Activated CD4-positive, alpha-beta T cell treated with anti-CD3 and anti-CD28 coated beads, Interleukin-2, amount 10 ng/mL, durations not matched to agents 24 days and 14 days (primary cell): Measurements from ENCODE around the gene C1D. TPM values are rescaled to one million over a fixed set of nuclear protein-coding genes. Genes with fewer than 3 reads are reported as not detected.

Experiments
- DNase-seq: peaks from one replicate; pipeline ENCODE4 v3.0.0; 2022
- H3K27ac Mint-ChIP-seq: one replicate; pipeline ENCODE4 v1.8.0; 2022; ENCODE audit warnings: mild to moderate bottlenecking, mixed read lengths
- H3K27me3 Mint-ChIP-seq: one replicate; pipeline ENCODE4 v1.8.0; 2022; ENCODE audit warnings: mixed read lengths
- H3K36me3 Mint-ChIP-seq: one replicate; pipeline ENCODE4 v1.8.0; 2022; ENCODE audit warnings: low read depth, mild to moderate bottlenecking, mixed read lengths
- H3K4me1 Mint-ChIP-seq: one replicate; pipeline ENCODE4 v1.8.0; 2021; ENCODE audit warnings: mixed read lengths
- H3K4me3 Mint-ChIP-seq: one replicate; pipeline ENCODE4 v1.8.0; 2022; ENCODE audit warnings: mild to moderate bottlenecking, moderate library complexity, mixed read lengths
- H3K9me3 Mint-ChIP-seq: one replicate; pipeline ENCODE4 v1.8.0; 2021; ENCODE audit warnings: mixed read lengths
- intact Hi-C: fragments of 100-400 bp; cut with micrococcal nuclease; formaldehyde crosslinking; loops from one replicate; pipeline ENCODE4 v1.15.1; 2023
- total RNA-seq: library from RNA; stranded (reverse); gene quantifications from 2 replicates; pipeline ENCODE4 v1.2.3, GENCODE V29; 2022

C1D gene, protein sequence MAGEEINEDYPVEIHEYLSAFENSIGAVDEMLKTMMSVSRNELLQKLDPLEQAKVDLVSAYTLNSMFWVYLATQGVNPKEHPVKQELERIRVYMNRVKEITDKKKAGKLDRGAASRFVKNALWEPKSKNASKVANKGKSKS
- total RNA-seq = 28.9 and 33.7 TPM in 2 replicates

DNA sequence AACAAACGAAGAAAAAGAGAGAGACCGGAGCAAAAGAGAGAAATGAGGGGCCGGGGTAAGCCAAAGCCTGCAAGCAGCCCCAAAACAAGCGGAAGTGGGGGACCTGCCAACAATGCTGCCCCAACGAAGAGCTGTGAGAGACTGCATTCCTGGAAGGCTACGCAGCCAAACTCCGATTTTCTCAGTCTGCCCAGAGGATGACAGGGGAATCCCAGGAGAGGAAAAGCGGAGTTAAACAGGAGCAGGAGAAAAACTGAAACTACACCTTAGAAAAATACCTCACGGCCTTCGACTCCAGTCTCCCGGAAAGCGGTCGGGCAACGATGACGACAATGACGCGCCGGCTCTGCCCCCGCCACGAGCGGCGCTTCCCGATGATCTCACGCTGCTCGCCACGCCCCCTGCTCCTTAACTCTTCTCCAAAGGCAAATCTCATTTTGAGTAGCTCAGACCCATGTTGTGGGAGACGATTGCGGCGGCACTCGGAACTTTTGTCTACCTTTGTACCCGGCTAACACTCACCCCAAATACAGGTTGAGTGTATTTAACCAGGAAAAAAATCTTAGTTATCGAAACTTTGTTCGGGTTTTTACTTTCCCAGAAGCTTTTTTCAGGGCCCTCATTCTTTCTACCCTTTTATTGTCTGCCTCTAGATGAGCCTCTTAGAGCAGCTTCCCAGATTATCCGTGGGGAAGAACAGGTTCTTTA lies at the start of gene C1D:
TSS of gene C1D (minus strand) at position 325 of the 708 bp plus-strand sequence. CDS start 15,694 bp downstream, outside the sequence.
- peak; percentile 98 for DNase-seq
- peak within 1 kb of the TSS; percentile 93 for H3K4me3 Mint-ChIP-seq
- H3K36me3 Mint-ChIP-seq = peaks cover 5% of the 10 kb centered on the region
- no peaks in the 10 kb centered on the region for H3K9me3 Mint-ChIP-seq
- intact Hi-C loops = loop anchor here (1.0 to 5.0 kb wide), 4 partner anchors 94 to 1579 kb away; partner anchors contain the start of genes AAK1, APLF, FBXO48 and PNO1
- H3K27ac Mint-ChIP-seq = peak within 1 kb of the TSS; percentile 95
- peaks cover 14% of the 10 kb centered on the region for H3K4me1 Mint-ChIP-seq
- peaks cover 22% of the 10 kb centered on the region for H3K27me3 Mint-ChIP-seq

DNA sequence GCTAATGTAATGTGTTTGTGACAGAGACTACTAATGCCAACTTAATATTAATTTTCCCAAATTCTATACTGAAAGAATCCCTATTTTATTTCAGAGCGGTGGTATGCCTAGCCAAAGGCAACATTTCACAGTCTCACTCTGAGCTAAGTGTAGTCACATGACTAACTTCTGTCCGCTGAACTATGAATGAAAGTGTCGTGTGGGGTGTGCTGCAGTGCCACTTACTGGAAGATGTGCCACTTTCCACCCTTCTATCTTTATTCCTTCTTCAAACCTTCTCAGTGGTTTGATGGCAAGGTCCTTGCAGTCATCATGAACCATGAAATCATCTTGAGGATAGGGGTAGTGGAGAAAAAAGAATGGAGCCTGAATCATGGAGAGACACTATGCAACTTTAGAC lies 47.3 kb upstream of the C1D start:
- Mint-ChIP-seq H3K4me3 (no peak overlapping the region), H3K36me3 (no peaks in the 10 kb centered on the region), H3K27ac (no peak overlapping the region), H3K27me3 (no peaks in the 10 kb centered on the region), H3K9me3 (peaks cover 14% of the 10 kb centered on the region), H3K4me1 (no peaks in the 10 kb centered on the region)
- no peak for DNase-seq
- intact Hi-C loops = no loop called here

DNA sequence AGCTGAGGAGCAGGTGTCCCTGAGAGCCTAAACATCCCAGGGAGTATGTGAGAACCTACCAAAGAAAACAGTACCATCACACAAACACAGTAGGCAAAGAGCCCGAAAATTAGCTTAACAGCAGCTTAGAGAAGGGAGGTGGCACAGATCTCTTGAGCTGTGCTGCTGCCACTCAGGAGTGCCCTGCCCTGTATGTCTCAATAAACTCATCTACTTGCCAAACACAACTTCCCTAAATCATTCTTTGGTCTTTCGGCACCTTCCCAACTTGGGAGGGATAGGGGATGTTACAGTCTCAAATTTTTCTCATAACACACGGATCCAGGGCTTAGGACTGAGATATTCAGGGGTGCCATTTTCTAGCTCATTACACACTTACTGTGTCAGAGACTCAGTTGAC lies 45.3 kb upstream of the C1D start:
- Mint-ChIP-seq H3K9me3 (peaks cover 18% of the 10 kb centered on the region), H3K27ac (no peak overlapping the region), H3K4me1 (no peaks in the 10 kb centered on the region), H3K27me3 (no peaks in the 10 kb centered on the region), H3K4me3 (no peak overlapping the region), H3K36me3 (no peaks in the 10 kb centered on the region)
- intact Hi-C loops = no loop called here
- no peak for DNase-seq

DNA sequence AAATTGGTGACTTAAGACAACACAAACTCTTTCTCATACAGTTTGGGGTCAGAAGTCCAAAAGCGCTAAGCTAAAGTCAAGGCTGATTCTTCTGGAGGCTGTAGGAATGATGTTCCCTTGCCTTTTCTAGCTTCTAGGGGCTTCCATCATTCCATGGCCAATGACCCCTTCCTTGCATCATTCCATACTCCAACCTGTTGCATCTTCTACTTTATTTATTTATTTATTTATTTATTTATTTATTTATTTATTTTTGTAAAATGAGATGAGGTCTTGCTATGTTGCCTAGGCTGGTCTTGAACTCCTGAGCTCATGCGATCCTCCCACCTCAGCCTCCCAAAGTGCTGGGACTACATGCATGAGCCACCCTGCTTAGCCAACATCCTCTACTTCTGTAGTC lies 44.7 kb upstream of the C1D start:
- Mint-ChIP-seq H3K9me3 (peaks cover 18% of the 10 kb centered on the region), H3K27me3 (peaks cover 3% of the 10 kb centered on the region), H3K4me3 (no peak overlapping the region), H3K4me1 (no peaks in the 10 kb centered on the region), H3K27ac (no peak overlapping the region), H3K36me3 (no peaks in the 10 kb centered on the region)
- intact Hi-C loops = no loop called here
- DNase-seq = no peak

DNA sequence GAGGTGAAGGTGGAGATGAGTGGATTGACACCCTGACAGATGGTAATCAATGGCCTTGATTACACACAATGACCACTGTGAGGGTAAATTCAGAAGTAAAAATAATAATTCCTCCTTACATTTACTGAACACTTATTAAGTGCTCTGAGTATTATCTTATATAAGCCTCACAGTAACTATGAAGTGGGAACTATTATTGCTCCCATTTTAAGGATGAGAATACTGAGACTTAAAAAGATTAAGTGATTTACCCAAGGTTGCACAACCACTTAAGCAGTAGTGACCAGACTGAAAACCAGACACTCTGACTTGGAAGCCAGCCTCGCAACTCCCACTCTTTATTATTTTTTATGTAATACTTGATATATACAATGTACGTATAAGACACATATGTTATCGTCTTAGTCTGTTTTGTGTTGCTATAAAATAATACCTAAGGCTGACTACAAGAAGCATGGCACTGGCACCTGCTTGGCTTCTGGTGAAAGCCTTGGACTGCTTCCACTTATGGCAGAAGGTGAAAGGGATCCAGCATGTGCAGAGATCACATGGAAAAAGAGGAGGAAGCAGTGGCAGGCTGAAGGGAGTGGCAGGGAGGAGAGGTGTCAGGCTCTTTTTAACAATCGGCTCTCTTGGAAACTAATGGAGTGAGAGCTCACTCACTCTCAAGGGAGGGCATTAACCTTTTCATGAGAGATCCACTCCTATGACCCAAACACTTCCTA lies 41.5 kb upstream of the C1D start:
- Mint-ChIP-seq H3K9me3 (peaks cover 18% of the 10 kb centered on the region), H3K27me3 (peaks cover 3% of the 10 kb centered on the region), H3K36me3 (no peaks in the 10 kb centered on the region), H3K4me3 (no peak overlapping the region), H3K4me1 (no peaks in the 10 kb centered on the region), H3K27ac (no peak overlapping the region)
- DNase-seq = peak; percentile 37
- intact Hi-C loops = no loop called here

DNA sequence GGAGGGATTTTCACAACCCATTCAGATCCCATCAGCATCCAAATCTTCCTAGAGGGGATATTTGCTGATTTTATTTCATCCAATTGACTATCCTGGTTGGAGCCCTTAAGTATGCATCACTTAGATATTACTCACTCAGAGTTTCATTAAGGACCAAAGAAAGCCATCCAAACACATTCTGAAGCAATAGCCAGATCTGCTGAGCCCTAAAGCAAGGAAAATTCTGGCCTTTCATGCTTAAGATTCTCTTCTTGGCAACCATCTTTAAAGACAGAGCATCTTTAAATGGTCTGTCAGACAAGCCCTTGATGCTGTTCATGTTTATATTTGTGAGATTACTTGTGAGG lies 40.9 kb upstream of the C1D start:
- Mint-ChIP-seq H3K9me3 (peaks cover 18% of the 10 kb centered on the region), H3K27me3 (peaks cover 3% of the 10 kb centered on the region), H3K4me3 (no peak overlapping the region), H3K36me3 (no peaks in the 10 kb centered on the region), H3K4me1 (no peaks in the 10 kb centered on the region), H3K27ac (no peak overlapping the region)
- intact Hi-C loops = no loop called here
- no peak for DNase-seq

DNA sequence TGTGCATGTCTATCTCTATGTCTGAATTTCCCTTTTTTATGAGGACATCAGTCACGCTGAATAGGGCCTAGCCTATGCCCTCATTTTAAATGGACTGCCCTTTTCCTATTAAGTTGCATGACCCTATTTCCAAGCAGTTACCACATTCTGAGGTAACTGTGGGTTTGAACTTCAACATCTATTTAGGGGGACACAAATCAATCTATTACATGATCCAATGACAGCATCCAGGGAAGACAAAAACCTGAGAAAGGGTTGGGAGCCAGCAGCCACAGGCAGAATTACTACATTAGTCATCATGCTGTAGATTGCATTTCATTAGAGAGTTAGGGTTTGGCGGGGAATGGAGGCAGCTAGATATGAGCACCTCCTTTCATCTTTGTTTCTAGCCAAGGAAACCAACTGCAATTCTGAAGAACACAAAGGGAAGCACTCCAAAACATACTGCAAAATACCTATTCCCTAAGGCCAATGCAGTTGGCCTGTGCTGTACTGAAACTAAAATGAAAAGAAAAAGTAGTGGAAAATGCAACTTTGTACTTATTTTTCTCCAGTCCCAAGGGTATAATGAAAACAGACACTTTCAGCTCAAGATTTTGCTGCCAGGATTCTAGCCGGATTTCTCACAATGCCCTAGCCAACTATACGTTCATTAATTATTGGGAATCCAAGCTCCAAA lies 40.4 kb upstream of the C1D start:
- peaks cover 3% of the 10 kb centered on the region for H3K27me3 Mint-ChIP-seq
- no peak overlapping the region for H3K4me3 Mint-ChIP-seq
- no peak for DNase-seq
- H3K36me3 Mint-ChIP-seq = no peaks in the 10 kb centered on the region
- H3K4me1 Mint-ChIP-seq = no peaks in the 10 kb centered on the region
- no peak overlapping the region for H3K27ac Mint-ChIP-seq
- intact Hi-C loops = no loop called here
- H3K9me3 Mint-ChIP-seq = peaks cover 18% of the 10 kb centered on the region

DNA sequence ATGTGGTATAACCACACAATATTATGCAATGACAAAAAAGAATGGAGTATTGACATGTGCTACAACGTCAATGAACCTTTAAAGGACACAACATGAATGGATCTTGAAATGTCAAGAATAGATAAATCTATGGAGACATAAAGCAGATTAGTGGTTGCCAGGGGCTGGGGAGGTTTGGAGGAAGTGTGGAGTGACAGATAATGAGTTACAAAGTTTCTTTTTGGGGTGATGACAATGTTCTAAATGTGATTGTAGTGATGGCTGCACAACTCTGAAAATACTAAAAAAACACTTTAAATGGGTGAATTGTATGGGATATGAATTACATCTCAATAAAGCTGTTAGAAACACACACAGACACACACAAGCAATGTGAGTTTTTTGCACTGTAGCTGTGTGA lies 37.4 kb upstream of the C1D start:
- intact Hi-C loops = no loop called here
- no peak for DNase-seq
- Mint-ChIP-seq H3K36me3 (no peaks in the 10 kb centered on the region), H3K27me3 (peaks cover 3% of the 10 kb centered on the region), H3K4me3 (no peak overlapping the region), H3K9me3 (peaks cover 4% of the 10 kb centered on the region), H3K27ac (no peak overlapping the region), H3K4me1 (no peaks in the 10 kb centered on the region)

DNA sequence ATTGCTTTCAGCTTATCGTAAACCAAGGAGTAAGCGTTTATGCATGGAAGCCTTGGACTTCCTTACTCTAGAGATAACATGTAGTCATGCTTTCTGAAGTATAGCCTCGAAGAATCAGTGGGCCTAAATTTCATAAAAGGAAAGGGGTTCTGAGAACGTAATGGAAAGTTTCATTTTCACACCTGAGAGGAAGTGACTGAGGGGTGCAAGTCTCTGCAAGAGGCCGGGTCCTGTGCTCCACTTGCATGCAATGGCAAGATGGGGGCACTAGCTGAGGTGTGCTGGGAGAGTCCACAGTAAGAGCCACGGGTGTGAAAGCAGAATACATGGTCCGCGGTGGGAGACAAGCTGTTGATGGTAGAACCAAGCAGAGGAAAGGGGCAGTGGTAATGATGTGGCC lies 36.5 kb upstream of the C1D start:
- no peaks in the 10 kb centered on the region for H3K4me1 Mint-ChIP-seq
- H3K27me3 Mint-ChIP-seq = peaks cover 3% of the 10 kb centered on the region
- no peak for DNase-seq
- H3K27ac Mint-ChIP-seq = no peak overlapping the region
- no peaks in the 10 kb centered on the region for H3K9me3 Mint-ChIP-seq
- intact Hi-C loops = no loop called here
- H3K36me3 Mint-ChIP-seq = no peaks in the 10 kb centered on the region
- H3K4me3 Mint-ChIP-seq = no peak overlapping the region

DNA sequence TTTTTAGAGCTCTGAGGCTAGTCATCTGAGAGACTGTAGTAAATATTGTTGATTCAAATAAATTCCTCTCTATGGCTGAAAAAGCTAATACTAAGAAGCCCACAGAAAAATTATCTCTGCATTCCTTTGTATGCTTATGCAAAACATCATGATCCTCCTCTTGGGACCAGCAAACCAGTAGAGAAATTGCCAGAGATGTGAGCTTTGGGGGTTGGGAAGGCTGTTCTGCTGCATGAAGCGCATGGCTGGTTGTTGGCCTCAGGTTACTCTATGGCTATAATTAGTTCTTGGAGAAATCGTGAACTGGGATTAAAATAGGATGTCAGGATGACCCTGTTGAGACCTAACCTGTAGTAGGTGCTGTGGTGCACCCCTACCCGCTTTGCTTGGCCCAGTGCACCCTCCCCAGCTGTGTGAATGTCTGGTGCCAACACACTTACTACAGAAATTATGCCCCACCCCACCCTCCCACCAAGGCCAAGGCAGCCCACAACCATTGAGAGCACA lies 35.5 kb upstream of the C1D start:
- Mint-ChIP-seq H3K9me3 (no peaks in the 10 kb centered on the region), H3K4me1 (no peaks in the 10 kb centered on the region), H3K4me3 (no peak overlapping the region), H3K36me3 (no peaks in the 10 kb centered on the region), H3K27me3 (peaks cover 3% of the 10 kb centered on the region), H3K27ac (no peak overlapping the region)
- no peak for DNase-seq
- intact Hi-C loops = no loop called here

DNA sequence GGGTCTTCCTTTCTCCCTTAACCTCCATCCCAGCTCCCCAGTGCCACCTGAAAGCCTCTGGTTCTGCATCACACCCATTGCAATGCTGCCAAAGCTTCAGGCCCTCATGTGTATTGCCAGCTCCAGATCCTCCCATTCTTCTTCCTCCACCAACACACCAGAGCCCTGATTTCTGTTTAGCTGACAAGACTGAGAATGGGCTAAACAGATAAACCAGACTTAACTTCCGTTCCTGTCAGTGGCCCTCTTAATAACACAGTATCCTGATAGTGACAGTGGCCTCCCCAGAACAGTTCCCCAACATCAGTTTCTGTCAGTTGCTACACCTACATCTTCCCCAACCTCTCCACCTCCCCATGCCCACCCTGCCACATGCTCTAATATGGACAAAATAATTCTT lies 31.3 kb upstream of the C1D start:
- no peaks in the 10 kb centered on the region for H3K9me3 Mint-ChIP-seq

DNA sequence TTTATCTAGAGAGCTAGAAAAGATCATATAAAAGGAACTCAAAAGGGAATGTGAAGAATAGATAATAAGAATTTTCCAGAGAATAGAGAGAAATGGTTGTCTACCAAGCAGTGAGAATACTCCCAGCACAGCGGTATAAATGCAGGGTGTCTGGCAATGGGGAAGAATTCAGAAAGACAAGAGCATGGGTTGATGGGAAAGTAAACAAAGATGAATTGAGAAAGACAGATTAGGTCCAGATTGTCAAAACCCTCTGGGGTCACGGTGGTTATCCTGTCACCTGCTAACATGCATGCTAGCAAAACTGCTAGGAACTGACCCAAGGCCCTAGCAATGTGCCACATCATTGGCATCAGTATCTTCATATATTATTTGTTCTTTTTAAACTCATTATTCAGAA lies 30.8 kb upstream of the C1D start:
- no peaks in the 10 kb centered on the region for H3K27me3 Mint-ChIP-seq
- no peak for DNase-seq
- intact Hi-C loops = no loop called here
- no peaks in the 10 kb centered on the region for H3K36me3 Mint-ChIP-seq
- H3K27ac Mint-ChIP-seq = no peak overlapping the region
- no peak overlapping the region for H3K4me3 Mint-ChIP-seq
- no peaks in the 10 kb centered on the region for H3K9me3 Mint-ChIP-seq
- H3K4me1 Mint-ChIP-seq = no peaks in the 10 kb centered on the region

More for the DNA sequence above, 31.3 kb upstream of the C1D start:
- Mint-ChIP-seq H3K27me3 (no peaks in the 10 kb centered on the region), H3K4me3 (no peak overlapping the region), H3K27ac (no peak overlapping the region), H3K4me1 (no peaks in the 10 kb centered on the region), H3K36me3 (no peaks in the 10 kb centered on the region)
- intact Hi-C loops = no loop called here
- no peak for DNase-seq

DNA sequence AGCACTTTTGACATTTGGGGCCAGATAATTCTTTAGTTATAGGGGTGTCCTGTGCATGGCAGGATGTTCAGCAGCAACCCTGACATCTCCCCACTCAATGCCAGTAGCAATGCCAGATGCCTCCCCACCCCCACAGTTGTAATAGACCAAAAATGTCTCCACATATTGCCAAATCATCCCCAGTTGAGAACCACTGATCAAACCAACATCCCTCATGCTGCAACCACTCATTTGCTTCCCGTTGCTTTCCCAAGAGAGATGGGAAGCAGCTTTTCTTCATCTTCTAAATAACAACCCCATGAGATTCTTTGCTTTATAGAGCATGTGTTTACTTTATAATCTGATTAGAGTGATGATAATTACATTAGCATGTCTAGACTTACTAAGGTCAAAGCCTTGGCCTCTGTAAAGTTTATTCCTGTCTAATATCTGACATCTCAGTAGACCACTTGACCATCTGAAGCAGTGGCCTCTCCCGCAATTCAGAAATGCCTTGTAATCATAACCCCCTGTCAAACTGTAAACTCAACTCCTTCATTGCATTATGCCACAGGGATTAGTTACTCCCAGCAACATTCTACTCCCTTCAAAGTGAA lies 28.7 kb upstream of the C1D start:
- H3K9me3 Mint-ChIP-seq = no peaks in the 10 kb centered on the region
- no peaks in the 10 kb centered on the region for H3K27me3 Mint-ChIP-seq
- no peak overlapping the region for H3K27ac Mint-ChIP-seq
- no peaks in the 10 kb centered on the region for H3K4me1 Mint-ChIP-seq
- H3K4me3 Mint-ChIP-seq = no peak overlapping the region
- no peaks in the 10 kb centered on the region for H3K36me3 Mint-ChIP-seq
- intact Hi-C loops = no loop called here
- no peak for DNase-seq
